ENCODE results near the gene ADPRH. TPM values are rescaled to one million over a fixed set of nuclear protein-coding genes. Genes with fewer than 3 reads are reported as not detected.
"Not testable (repeated sequence)": the region's sequence is repeated elsewhere in the genome, so short reads cannot be mapped to it uniquely, and the experiment has no call there.

The ADPRH gene
- total RNA-seq: 11.9 and 15.3 TPM in 2 replicates

GRCh38 chr3:119579366-119580066 lies at the start of gene ADPRH:
Gene ADPRH (plus strand): TSS chr3:119579492. CDS start chr3:119582170, 2,678 bp downstream.
- peak; percentile 83 for DNase-seq

- DNase-seq: no peak
These were observed 49.4 kb upstream of the ADPRH start for GRCh38 chr3:119529883-119530282.

- no peak for DNase-seq
These were observed 48.8 kb upstream of the ADPRH start for GRCh38 chr3:119530456-119530855.

GRCh38 chr3:119531151-119531550 lies 48.1 kb upstream of the ADPRH start:
- no peak for DNase-seq

GRCh38 chr3:119534296-119534695 lies 45.0 kb upstream of the ADPRH start:
- DNase-seq: no peak

GRCh38 chr3:119536757-119537156 lies 42.5 kb upstream of the ADPRH start:
- no peak for DNase-seq

GRCh38 chr3:119538772-119539171 lies 40.5 kb upstream of the ADPRH start:
- DNase-seq: no peak

- no peak for DNase-seq
These were observed 37.7 kb upstream of the ADPRH start for GRCh38 chr3:119541547-119541946.

- no peak for DNase-seq
These were observed 37.0 kb upstream of the ADPRH start for GRCh38 chr3:119542168-119542767.

- DNase-seq: no peak
These were observed 36.1 kb upstream of the ADPRH start for GRCh38 chr3:119543147-119543546.

GRCh38 chr3:119547227-119547626 lies 32.1 kb upstream of the ADPRH start:
- no peak for DNase-seq

- DNase-seq: no peak
These were observed 31.0 kb upstream of the ADPRH start for GRCh38 chr3:119548341-119548740.

GRCh38 chr3:119550192-119550910 lies 28.9 kb upstream of the ADPRH start:
- DNase-seq: no peak

GRCh38 chr3:119551598-119551997 lies 27.7 kb upstream of the ADPRH start:
- no peak for DNase-seq

GRCh38 chr3:119552928-119553327 lies 26.4 kb upstream of the ADPRH start:
- not testable (repeated sequence) for DNase-seq

- no peak for DNase-seq
These were observed 25.4 kb upstream of the ADPRH start for GRCh38 chr3:119553823-119554415.

- peak; percentile 23 for DNase-seq
These were observed 24.0 kb upstream of the ADPRH start for GRCh38 chr3:119555309-119555735.

- DNase-seq: no peak
These were observed 23.4 kb upstream of the ADPRH start for GRCh38 chr3:119555929-119556328.

GRCh38 chr3:119557192-119557876 lies 22.0 kb upstream of the ADPRH start:
- DNase-seq: no peak

- no peak for DNase-seq
These were observed 21.4 kb upstream of the ADPRH start for GRCh38 chr3:119557877-119558269.

GRCh38 chr3:119558626-119559317 lies 20.5 kb upstream of the ADPRH start:
- no peak for DNase-seq

- DNase-seq: peak; percentile 65
These were observed 19.8 kb upstream of the ADPRH start, which contains the start of gene CD80 for GRCh38 chr3:119559441-119559963. Gene CD80 (minus strand): TSS chr3:119559614. CDS start chr3:119557728, 1,886 bp downstream.
